Measurements from ENCODE around the gene SPAG4.
A peak's percentile ranks its signal among the peaks of the same experiment; 100 is the strongest.

SPAG4 gene

GRCh38 chr20:35660122-35660937 lies 44.7 kb downstream of the SPAG4 start:
- DNase-seq (ENCODE audit: low spot score): no peak

DNA sequence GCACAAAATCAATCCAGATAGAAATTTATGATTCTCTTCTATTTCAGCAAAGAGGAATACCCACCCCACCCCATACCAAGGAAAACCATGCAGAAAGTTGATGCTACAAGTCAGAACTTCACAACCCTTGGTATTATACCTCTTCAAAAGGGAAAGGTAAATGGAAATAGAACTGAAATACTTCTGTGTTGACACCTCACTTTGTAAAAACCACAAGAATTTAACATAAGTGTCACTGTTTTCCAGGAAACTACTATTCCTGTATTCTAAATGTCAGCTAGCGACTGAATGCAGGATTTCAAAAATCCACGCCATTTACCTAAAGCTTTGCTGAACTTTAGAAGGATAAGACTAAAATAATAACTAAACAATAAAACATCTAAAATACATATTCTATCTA lies 45.4 kb downstream of the SPAG4 start:
- peak; percentile 64 for DNase-seq (ENCODE audit: low spot score)

GRCh38 chr20:35661908-35662307 lies 46.3 kb downstream of the SPAG4 start:
- no peak for DNase-seq (ENCODE audit: low spot score)

GRCh38 chr20:35662551-35662950 lies 46.9 kb downstream of the SPAG4 start:
- DNase-seq (ENCODE audit: low spot score): no peak

DNA sequence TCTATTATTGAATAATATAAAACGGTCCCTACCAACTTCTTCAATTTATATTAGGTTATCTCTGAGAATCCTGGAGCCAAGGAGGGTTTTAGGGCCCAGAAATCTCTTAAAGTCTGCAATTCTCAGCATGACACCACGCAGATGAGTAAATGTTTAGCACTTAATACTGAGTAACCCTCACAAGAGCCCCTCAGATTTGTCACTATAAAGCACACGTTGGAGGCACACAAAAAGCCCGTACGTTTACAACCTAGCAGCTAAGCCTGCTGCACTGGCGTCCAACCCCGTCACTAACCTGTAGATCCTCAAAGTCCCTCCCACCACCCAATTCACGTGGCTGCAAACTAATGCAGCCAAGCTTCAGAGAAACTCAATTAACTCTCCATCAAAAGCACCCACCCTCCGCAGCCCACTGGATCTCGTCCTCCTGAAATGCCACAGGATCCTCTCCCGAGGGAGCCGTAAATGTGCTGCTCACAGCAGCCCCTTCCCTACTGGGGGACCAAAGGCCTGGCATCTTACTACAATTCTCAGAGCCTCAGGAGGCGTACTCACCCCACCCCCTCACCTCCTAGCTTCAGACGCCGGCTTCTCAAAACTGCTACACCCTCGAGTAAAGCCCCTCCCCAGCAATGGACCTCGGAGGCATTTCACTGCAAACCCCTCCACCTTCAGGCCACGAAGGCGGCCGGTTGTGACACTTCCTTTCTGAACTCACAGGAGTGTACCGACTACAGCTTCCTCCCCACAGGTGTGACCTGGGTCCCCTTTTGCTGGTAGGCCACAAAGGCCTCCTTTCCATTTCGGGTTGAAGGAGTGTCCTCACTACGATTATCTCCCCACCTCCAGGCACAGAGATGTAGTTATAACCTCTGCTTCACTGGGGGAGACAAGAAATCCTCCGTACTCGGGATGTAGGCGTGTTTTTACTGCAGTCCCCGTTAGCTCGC lies 48.2 kb downstream of the SPAG4 start:
- peak; percentile 45 for DNase-seq (ENCODE audit: low spot score)

DNA sequence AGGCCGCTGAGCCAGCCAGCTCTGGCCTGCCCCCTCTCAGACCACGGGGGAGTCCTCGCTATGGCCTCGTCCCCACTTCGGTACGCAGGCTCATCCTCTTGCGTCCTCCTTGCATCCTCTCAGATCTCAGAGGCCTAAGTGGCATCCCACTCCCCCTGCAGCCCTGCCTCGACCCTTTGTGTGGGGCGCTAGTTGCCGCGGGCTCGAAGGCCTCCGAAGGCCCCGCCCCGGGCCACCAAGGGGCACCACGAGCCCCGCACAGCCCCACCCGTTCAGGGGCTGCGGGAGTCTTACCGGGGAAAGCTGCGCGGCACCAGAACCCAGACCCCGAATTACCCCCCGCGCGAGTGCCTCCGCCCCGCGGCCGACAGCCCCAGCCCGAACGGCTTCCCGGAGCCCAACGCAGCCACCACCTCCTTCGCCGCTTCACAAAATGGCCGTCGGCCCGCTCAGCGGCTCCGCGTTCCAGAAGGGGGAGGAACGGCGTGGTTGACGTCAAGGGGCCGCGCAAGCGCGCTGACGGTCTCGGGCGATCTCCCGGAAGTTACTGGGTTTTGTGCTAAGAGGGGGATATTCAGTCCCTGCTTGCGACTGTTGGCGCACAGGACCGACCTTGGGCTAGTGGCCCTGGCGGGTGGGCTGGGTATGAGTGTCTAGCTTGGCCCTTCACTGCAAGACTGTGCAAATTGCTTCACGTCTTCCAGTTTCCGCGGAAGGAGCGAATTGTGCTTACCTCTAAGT lies 49.0 kb downstream of the SPAG4 start, which contains the start of the genes CPNE1 and RBM12:
TSS of gene CPNE1 (minus strand) at position 435 of the 741 bp plus-strand sequence. CDS start 31,977 bp downstream, outside the sequence.
TSS of gene RBM12 (minus strand) at position 435 of the 741 bp plus-strand sequence. CDS start 9,578 bp downstream, outside the sequence.
- peak; percentile 93 for DNase-seq (ENCODE audit: low spot score)

GRCh38 chr20:35665949-35666288 lies 50.3 kb downstream of the SPAG4 start:
- DNase-seq (ENCODE audit: low spot score): no peak

GRCh38 chr20:35669221-35669620 lies 53.6 kb downstream of the SPAG4 start:
- no peak for DNase-seq (ENCODE audit: low spot score)

- no peak for DNase-seq (ENCODE audit: low spot score)
These were observed 54.1 kb downstream of the SPAG4 start for GRCh38 chr20:35669681-35670080.

Data from kidney tubule cell (primary cell).